ENCODE measurements around the gene CCDC197. TPM values are rescaled to one million over a fixed set of nuclear protein-coding genes. Genes with fewer than 3 reads are reported as not detected.
A peak's percentile ranks its signal among the peaks of the same experiment; 100 is the strongest.

The CCDC197 gene
- total RNA-seq, 1 donor from 2014 or later = 1.2 TPM

DNA sequence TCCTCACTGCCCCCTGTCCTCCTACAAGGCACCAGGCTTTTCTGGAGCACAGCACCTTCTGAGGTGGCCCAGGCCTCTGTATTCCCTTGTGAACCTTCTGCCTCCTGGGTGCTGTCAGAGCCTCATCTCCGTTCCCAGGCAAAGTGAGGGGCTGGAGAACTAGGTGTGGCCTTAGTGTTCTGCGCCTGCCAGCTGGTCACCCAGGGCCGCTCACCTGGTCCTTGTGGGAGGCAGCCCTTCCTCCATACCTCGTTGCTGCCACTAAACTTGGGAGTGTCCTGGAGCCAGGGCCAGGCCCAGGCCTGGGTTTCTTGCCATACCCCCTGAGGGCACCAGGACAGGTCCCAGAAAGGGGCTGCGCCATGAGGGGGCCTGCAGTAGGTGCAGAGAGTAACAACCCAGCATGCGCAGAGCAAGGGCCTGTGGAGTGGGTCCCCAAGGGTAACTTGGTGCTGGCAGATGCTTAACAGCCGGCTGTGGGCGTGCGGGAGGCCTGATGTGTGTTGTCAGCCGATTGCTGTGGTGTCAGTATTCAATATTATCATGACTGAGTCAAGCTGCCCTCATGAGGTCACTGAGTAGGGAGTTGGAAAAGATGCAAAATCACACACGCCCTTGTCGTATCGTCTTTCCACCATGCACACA, 46.1 kb downstream of the CCDC197 start:
- TF ChIP-seq CTCF (IDR thresholded peaks at IDR 0.05; ENCODE audit: borderline replicate concordance) = no peak
- DNase-seq = no peak
- Histone ChIP-seq H3K36me3 (peaks cover 27% of the 10 kb centered on the region), H3K4me1 (peaks cover 29% of the 10 kb centered on the region), H3K4me3 (no peak overlapping the region), H3K27ac (replicated peaks) (peak overlapping the region; percentile 85), H3K27me3 (ENCODE audit: low read depth) (no peaks in the 10 kb centered on the region), H3K9me3 (replicated peaks) (no peaks in the 10 kb centered on the region)
- intact Hi-C loops (cut with micrococcal nuclease) = no loop called here

DNA sequence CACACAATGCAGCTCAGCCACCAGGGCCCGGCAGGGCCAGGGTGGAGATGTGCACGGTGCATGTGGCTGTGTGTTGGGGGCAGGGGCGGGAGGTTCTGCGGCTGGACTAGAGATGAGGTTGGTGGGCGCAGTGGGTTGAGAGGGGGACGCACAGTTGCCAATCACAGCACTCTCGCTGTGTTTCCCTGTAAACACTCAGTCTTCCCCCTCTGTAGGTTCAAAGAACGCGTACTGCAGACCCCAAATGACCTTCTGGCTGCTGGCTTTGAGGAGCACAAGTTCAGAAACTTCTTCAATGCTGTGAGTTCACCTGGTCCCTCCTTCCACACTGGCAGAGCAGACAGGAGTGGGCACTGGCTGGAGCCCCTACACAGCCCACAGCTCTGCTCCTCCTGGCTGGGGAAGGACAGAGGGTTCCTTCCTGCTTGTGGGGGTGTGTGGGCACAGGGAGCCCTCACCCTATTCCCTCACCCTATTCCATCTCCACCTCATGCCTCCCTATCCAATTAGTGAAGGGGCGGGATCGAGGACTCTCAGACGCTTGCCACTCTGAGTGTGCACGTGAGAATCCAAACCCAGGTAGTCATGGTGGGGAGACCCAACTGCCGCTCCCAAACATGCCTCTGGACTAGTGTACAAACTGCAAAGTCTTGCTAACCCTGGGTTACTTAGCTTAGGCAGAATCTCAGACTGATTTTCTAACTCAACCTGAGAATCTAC, 46.8 kb downstream of the CCDC197 start:
- DNase-seq = no peak
- no peak for TF ChIP-seq CTCF (IDR thresholded peaks at IDR 0.05; ENCODE audit: borderline replicate concordance)
- H3K9me3 ChIP-seq (replicated peaks) = no peaks in the 10 kb centered on the region

DNA sequence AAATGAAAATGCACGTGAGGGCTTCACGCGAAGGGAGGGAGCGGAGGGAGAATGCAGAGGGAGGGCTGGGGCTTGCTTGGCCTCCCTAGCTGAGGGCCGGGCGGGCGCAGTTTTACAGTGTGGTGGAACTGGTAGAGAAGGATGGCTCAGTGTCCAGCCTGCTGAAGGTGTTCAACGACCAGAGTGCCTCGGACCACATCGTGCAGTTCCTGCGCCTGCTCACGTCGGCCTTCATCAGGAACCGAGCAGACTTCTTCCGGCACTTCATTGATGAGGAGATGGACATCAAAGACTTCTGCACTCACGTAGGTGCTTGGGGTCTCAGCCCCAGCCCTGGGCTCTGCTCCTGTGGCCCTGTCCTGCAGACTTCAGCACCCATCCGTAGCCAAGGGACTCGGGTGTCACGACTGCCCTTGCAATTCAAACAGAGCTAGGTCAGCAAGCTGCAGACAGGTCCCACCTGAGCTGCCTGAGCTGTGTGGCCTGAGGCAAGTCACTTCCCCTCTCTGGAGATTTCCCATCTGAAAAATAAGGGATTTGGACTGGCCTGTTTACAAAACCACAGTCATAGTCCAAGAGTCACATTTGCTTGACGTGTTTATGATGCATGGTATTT, 47.5 kb downstream of the CCDC197 start:
- Histone ChIP-seq H3K27ac (replicated peaks) (no peak overlapping the region), H3K4me1 (peaks cover 40% of the 10 kb centered on the region), H3K27me3 (ENCODE audit: low read depth) (no peaks in the 10 kb centered on the region), H3K36me3 (peaks cover 41% of the 10 kb centered on the region), H3K4me3 (no peak overlapping the region), H3K9me3 (replicated peaks) (no peaks in the 10 kb centered on the region)
- intact Hi-C loops (cut with micrococcal nuclease) = no loop called here
- DNase-seq = no peak
- TF ChIP-seq CTCF (IDR thresholded peaks at IDR 0.05; ENCODE audit: borderline replicate concordance) = no peak

More for the DNA sequence above, 46.8 kb downstream of the CCDC197 start:
- Histone ChIP-seq H3K36me3 (peaks cover 34% of the 10 kb centered on the region), H3K27ac (replicated peaks) (no peak overlapping the region), H3K4me3 (no peak overlapping the region), H3K27me3 (ENCODE audit: low read depth) (no peaks in the 10 kb centered on the region), H3K4me1 (peaks cover 34% of the 10 kb centered on the region)
- intact Hi-C loops (cut with micrococcal nuclease) = no loop called here

DNA sequence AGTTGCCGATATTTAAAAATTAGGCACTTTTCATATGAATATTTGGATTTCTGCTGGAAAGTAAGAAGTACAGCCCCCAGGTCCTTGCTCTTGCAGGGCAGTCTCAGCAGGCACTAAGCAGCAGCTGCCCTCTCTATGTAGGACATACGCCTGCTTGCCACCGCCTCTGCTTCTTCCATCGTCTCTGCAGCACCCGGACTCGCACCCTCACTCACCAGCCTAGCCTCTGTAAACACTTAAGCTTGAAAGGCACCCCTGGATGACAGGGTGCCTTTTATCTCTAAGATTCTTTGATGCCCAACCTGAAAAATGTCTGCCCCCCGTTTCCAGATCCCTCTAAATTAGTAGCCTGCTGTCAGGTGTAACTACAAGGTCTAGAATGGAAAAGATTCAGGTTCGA, 48.0 kb downstream of the CCDC197 start:
- DNase-seq = no peak
- peaks cover 46% of the 10 kb centered on the region for H3K36me3 ChIP-seq
- TF ChIP-seq CTCF (IDR thresholded peaks at IDR 0.05; ENCODE audit: borderline replicate concordance) = no peak

DNA sequence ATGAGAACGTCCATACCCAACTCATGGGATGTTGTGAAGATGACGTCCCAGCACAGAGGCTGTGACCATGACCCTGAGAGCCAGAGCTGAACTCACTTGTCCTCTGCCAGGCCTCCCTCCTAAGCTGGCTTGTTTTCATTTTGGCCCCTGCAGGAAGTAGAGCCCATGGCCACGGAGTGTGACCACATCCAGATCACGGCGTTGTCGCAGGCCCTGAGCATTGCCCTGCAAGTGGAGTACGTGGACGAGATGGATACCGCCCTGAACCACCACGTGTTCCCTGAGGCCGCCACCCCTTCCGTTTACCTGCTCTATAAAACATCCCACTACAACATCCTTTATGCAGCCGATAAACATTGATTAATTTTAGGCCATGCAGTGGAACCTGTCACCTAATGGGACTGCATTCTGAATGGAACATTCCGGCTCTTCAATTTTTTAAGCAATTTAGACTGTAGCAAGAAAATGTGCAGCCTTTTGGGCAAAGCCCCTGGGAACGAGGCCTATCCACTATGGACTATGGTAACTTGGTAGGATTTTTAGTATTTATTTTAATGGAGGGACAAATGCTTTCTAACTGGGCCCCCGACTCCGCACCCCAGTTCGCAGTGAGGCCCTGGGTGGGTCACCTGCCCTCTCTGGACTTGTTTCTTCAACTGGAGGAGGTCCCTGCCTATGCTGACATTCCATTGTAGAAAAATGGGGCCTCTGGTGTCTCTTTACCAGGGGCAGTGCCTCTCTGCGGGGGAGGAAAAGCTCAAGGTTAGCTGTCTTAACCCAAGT, 48.7 kb downstream of the CCDC197 start:
- intact Hi-C loops (cut with micrococcal nuclease) = no loop called here
- no peak overlapping the region for H3K4me3 ChIP-seq
- no peak overlapping the region for H3K27ac ChIP-seq (replicated peaks)
- peaks cover 52% of the 10 kb centered on the region for H3K36me3 ChIP-seq
- no peaks in the 10 kb centered on the region for H3K9me3 ChIP-seq (replicated peaks)
- H3K4me1 ChIP-seq = peaks cover 50% of the 10 kb centered on the region
- no peaks in the 10 kb centered on the region for H3K27me3 ChIP-seq (ENCODE audit: low read depth)
- no peak for TF ChIP-seq CTCF (IDR thresholded peaks at IDR 0.05; ENCODE audit: borderline replicate concordance)
- DNase-seq = no peak

More for the DNA sequence above, 48.0 kb downstream of the CCDC197 start:
- intact Hi-C loops (cut with micrococcal nuclease) = no loop called here
- no peaks in the 10 kb centered on the region for H3K9me3 ChIP-seq (replicated peaks)
- H3K4me3 ChIP-seq = no peak overlapping the region
- H3K27me3 ChIP-seq (ENCODE audit: low read depth) = no peaks in the 10 kb centered on the region
- no peak overlapping the region for H3K27ac ChIP-seq (replicated peaks)
- H3K4me1 ChIP-seq = peaks cover 45% of the 10 kb centered on the region

Measured in left ventricle myocardium inferior (tissue), 1 donor.